Lower leg skin (tissue), 3 donors: ENCODE results near the gene RSPH1.

Experiments used
- POLR2A ChIP-seq, 2 donors: fragments of 450-650 bp; IDR thresholded peaks; one replicate each; pipeline ENCODE4 v1.6.1; 2016 to 2017; ENCODE audit warnings: antibody characterized with exemption in 2 of 2, mild to moderate bottlenecking in 1 of 2, moderate library complexity in 1 of 2
- TF ChIP-seq, protein P1 (sequence below), 3 donors: fragments of 450-650 bp; IDR thresholded peaks; one replicate each; pipeline ENCODE4 v1.5.1; 2016; ENCODE audit warnings: antibody characterized with exemption in 3 of 3, mild to moderate bottlenecking in 3 of 3, moderate library complexity in 2 of 3

GRCh38 chr21:42466700-42467099, 29.3 kb downstream of the RSPH1 start:
- TF ChIP-seq, protein P1, sequence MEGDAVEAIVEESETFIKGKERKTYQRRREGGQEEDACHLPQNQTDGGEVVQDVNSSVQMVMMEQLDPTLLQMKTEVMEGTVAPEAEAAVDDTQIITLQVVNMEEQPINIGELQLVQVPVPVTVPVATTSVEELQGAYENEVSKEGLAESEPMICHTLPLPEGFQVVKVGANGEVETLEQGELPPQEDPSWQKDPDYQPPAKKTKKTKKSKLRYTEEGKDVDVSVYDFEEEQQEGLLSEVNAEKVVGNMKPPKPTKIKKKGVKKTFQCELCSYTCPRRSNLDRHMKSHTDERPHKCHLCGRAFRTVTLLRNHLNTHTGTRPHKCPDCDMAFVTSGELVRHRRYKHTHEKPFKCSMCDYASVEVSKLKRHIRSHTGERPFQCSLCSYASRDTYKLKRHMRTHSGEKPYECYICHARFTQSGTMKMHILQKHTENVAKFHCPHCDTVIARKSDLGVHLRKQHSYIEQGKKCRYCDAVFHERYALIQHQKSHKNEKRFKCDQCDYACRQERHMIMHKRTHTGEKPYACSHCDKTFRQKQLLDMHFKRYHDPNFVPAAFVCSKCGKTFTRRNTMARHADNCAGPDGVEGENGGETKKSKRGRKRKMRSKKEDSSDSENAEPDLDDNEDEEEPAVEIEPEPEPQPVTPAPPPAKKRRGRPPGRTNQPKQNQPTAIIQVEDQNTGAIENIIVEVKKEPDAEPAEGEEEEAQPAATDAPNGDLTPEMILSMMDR (IDR thresholded peaks at IDR 0.05) = no peak
- TF ChIP-seq POLR2A (IDR thresholded peaks at IDR 0.05) = no peak
